GM20431 (cell line): ENCODE results near the gene DCBLD1.

Source experiments
- in situ Hi-C: fragments of 300-500 bp; cut with MseI, MboI; formaldehyde crosslinking; loops from one replicate; pipeline ENCODE4 v1.15.0; 2020; ENCODE audit warnings: low sequenced_read_pairs; ENCODE audit not compliant: unreplicated experiment

DCBLD1 gene

GRCh38 chr6:117482240-117483003 lies at the start of gene DCBLD1:
Gene DCBLD1, plus strand, starts transcription at chr6:117482674. Its CDS starts 108 bp downstream, at chr6:117482782.
- in situ Hi-C loops, result no loop called here

GRCh38 chr6:117440706-117441525 lies 41.6 kb upstream of the DCBLD1 start:
- in situ Hi-C loops, result loop anchor here (10.0 kb wide), 1 partner anchor 114 kb away; no protein-coding TSS in a partner anchor

- in situ Hi-C loops, result loop anchor here (10.0 kb wide), 1 partner anchor 113 kb away; no protein-coding TSS in a partner anchor
These were observed 40.6 kb upstream of the DCBLD1 start for GRCh38 chr6:117441824-117442264.

GRCh38 chr6:117442313-117442712 lies 40.2 kb upstream of the DCBLD1 start:
- in situ Hi-C loops, result loop anchor here (10.0 kb wide), 1 partner anchor 112 kb away; no protein-coding TSS in a partner anchor

GRCh38 chr6:117444600-117444999 lies 37.9 kb upstream of the DCBLD1 start:
- in situ Hi-C loops, result loop anchor here (10.0 kb wide), 1 partner anchor 110 kb away; no protein-coding TSS in a partner anchor

GRCh38 chr6:117446861-117447260 lies 35.6 kb upstream of the DCBLD1 start:
- in situ Hi-C loops, result loop anchor here (10.0 kb wide), 1 partner anchor 108 kb away; no protein-coding TSS in a partner anchor

GRCh38 chr6:117448011-117448410 lies 34.5 kb upstream of the DCBLD1 start:
- in situ Hi-C loops, result loop anchor here (10.0 kb wide), 1 partner anchor 107 kb away; no protein-coding TSS in a partner anchor

- in situ Hi-C loops, result loop anchor here (10.0 kb wide), 1 partner anchor 106 kb away; no protein-coding TSS in a partner anchor
These were observed 33.6 kb upstream of the DCBLD1 start for GRCh38 chr6:117448732-117449485.

GRCh38 chr6:117449549-117450439 lies 32.7 kb upstream of the DCBLD1 start:
- in situ Hi-C loops, result loop anchor here (10.0 kb wide), 1 partner anchor 105 kb away; no protein-coding TSS in a partner anchor

- in situ Hi-C loops, result no loop called here
These were observed 30.8 kb upstream of the DCBLD1 start for GRCh38 chr6:117451671-117452070.

GRCh38 chr6:117456250-117456649 lies 26.2 kb upstream of the DCBLD1 start:
- in situ Hi-C loops, result no loop called here

GRCh38 chr6:117456998-117457397 lies 25.5 kb upstream of the DCBLD1 start:
- in situ Hi-C loops, result no loop called here

- in situ Hi-C loops, result no loop called here
These were observed 23.1 kb upstream of the DCBLD1 start for GRCh38 chr6:117459204-117459944.

- in situ Hi-C loops, result no loop called here
These were observed 18.5 kb upstream of the DCBLD1 start for GRCh38 chr6:117463762-117464665.

- in situ Hi-C loops, result no loop called here
These were observed 17.8 kb upstream of the DCBLD1 start for GRCh38 chr6:117464700-117465099.

GRCh38 chr6:117465691-117466090 lies 16.8 kb upstream of the DCBLD1 start:
- in situ Hi-C loops, result no loop called here

- in situ Hi-C loops, result no loop called here
These were observed 14.6 kb upstream of the DCBLD1 start for GRCh38 chr6:117467876-117468275.
